ENCODE results near the gene MAT1A.

The MAT1A gene

GRCh38 chr10:80281784-80282765 lies 7.4 kb downstream of the MAT1A start:
- no peak for DNase-seq

DNA sequence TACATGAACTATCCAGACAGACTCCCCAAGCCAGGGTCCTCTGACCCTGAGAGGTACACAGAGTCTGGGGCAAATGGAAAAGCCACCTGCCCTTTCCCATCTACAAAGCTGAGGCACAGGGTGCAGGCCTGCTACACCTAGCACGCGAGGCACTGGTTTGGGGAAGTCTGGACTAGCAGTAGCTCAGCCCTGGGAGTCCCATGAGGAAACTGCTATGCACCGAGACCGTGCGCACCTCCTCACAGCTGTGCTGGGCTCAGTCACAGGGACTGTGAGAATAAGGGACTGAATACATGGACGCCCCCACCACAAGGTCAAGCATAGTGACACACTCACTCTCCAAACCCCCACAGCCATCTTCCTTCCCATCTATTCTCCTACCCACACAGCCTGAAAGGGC lies 8.2 kb downstream of the MAT1A start:
- no peak for DNase-seq

- DNase-seq, result no peak
Observed at GRCh38 chr10:80280071-80280800, 9.2 kb downstream of the MAT1A start.

- DNase-seq, result no peak
Observed at GRCh38 chr10:80279146-80279545, 10.3 kb downstream of the MAT1A start.

GRCh38 chr10:80278480-80278879 lies 11.0 kb downstream of the MAT1A start:
- no peak for DNase-seq

DNA sequence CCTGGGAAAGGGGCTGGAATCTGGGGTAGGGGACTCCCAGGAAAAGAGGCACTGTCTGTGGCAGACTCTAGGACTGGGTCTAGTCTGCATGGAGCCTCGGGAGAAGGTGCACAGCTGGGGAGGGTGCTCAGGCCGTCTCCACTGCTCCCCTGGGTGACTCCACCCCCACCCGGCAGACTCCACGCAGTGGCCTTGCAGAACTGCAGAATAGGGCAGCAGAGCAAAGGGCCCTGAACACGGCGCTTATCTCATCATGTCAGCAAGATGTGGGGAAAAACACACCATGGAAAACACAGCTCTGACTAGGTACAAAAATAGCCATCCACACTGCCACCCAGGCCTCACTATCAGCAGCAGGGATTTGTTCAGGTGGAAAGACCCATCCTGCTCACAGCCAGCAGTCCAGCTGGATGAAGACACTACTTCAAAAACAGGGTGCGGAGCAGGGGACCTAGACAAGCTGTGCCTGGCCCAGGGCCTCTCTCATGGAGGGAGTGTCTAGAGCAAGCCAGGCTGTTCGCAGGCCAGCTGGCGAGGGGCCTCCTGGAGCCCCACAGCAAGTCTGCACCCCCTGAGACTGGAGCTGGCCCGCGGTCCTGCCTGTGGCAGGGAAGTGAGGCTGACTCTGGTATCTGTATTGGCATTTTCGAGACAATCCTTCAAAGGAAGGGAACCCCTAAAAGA lies 11.7 kb downstream of the MAT1A start:
- no peak for DNase-seq

DNA sequence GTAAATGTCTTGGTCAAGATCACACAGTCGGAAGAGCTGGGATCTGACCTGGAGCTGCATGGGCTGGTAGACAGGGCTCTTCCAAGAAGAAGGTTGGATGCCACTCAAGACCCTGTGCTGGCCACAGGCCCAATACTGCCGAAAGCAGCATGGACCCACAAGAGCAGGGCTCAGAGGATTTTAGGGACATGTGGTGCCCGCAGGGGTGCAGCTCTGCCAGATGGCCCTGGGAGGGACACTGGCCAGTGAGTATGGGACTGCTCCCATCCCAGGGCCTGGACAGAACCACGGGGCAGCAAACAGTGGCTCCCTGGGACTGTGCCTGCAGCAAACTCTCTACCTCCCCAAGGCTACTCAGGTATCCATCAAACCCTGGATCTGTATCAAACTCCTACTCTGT lies 12.4 kb downstream of the MAT1A start:
- DNase-seq, result no peak

DNA sequence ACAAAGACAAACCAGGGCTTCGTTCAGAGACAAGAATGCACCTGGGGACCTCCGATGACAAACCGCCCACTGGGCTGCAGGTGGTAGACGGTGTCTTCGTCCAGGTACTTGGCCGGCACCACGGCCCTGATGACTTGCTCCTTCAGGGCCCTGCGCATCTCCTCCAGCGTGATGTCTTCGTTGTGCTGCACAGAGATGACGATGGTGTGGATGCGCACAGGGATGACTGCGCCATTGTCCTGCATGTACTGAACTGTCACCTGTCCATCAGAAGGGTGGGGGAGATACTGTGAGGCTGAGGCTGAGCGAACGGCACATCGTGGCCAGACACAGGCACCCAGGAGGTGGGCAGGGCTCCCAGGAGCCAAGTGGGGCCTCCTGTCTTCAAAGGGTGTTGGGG lies 13.1 kb downstream of the MAT1A start:
- no peak for DNase-seq

- DNase-seq, result no peak
Observed at GRCh38 chr10:80275756-80276155, 13.7 kb downstream of the MAT1A start.

- DNase-seq, result no peak
Observed at GRCh38 chr10:80275135-80275498, 14.3 kb downstream of the MAT1A start.

GRCh38 chr10:80274396-80275134 lies 14.9 kb downstream of the MAT1A start:
- no peak for DNase-seq

GRCh38 chr10:80273523-80274170 lies 15.8 kb downstream of the MAT1A start:
- no peak for DNase-seq

- no peak for DNase-seq
Observed at GRCh38 chr10:80272793-80273522, 16.5 kb downstream of the MAT1A start.

DNA sequence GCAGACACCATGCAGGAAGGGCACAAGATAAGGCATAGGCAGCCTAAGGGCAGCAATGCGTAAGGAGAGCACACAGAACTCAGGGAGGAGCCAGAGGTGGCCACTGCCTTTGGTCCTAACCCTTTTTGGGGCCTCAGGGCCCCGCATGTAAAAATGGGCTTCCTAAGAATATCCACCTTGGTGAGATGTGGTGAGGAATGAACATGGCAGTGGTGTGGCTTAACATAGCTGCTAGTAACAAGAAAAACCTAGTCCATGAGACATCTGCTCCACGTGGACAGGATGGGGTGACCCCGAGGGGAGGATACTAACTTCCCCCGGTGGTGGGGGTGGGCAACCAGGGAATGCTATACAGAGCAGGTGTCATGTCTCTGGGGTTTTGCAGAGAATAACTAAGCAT lies 18.0 kb downstream of the MAT1A start:
- no peak for DNase-seq

DNA sequence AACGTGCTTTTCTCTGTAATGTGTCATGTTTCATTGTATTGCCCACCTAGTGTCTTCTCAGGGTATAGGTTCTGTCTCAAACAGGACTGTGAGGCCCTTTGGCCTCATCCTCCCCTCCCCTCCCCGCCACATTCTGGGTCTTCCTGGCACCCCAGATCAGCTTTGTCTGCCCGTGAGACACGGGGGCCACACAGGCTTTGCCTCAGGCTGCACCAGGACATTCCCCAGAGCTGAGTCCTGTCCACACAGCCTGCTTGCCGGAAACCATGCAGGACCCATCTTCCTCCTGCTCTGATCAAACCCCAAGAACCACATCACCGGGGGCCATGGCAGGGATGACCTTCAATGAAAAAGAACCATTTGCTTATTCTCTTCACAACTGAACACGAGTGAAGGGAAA lies 18.6 kb downstream of the MAT1A start:
- DNase-seq, result no peak

- DNase-seq, result no peak
Observed at GRCh38 chr10:80268938-80269588, 20.4 kb downstream of the MAT1A start.

DNA sequence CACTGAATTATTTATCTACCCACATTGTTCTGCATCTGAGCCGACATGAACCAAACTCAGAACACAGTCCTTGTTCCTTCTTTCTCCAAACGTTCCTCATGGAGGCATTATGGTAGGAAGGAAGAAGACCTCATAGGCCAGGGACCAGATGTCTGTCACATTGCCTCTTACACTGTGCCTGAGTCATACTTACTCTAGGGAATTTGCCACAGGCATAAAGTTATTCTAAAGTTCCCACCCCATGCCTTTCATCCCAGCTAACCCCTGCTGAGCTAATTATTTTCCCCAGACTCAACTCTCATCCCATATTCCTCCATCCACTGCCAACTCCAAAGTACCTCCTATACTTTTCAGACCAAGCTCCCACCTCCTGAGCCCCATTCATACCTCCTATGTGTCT lies 21.2 kb downstream of the MAT1A start:
- DNase-seq, result no peak

- DNase-seq, result no peak
Observed at GRCh38 chr10:80266513-80266863, 23.0 kb downstream of the MAT1A start.

GRCh38 chr10:80265740-80266512 lies 23.5 kb downstream of the MAT1A start:
- DNase-seq, result no peak
